Measurements from ENCODE around the gene NLGN1. TPM values are rescaled to one million over a fixed set of nuclear protein-coding genes. Genes with fewer than 3 reads are reported as not detected.

The NLGN1 gene
- total RNA-seq, 1 experiment from 2014 or later: not detected

GRCh38 chr3:173849489-173849888 is 451.9 kb downstream of the NLGN1 start:
- CTCF ChIA-PET: no interaction called here
- no TSS peak for BruUV-seq (replicated peaks)
- Mint-ChIP-seq H3K27me3 (ENCODE audit: insufficient read depth, unreplicated experiment) (peaks cover 5% of the 10 kb centered on the region), H3K27ac (ENCODE audit: low read depth, unreplicated experiment) (no peak overlapping the region), H3K9me3 (ENCODE audit: unreplicated experiment) (no peaks in the 10 kb centered on the region), H3K4me3 (ENCODE audit: unreplicated experiment) (no peak overlapping the region), H3K4me1 (ENCODE audit: insufficient read depth, unreplicated experiment) (no peaks in the 10 kb centered on the region), H3K36me3 (ENCODE audit: insufficient read depth, unreplicated experiment) (no peaks in the 10 kb centered on the region)
- intact Hi-C loops (cut with micrococcal nuclease): no loop called here
- DNase-seq (ENCODE audit: unreplicated experiment): no peak
- POLR2A ChIA-PET: no interaction called here
- TF ChIP-seq CTCF (IDR thresholded peaks at IDR 0.05; ENCODE audit: unreplicated experiment): no peak

GRCh38 chr3:173857154-173857553 is 459.6 kb downstream of the NLGN1 start:
- Mint-ChIP-seq H3K4me1 (ENCODE audit: insufficient read depth, unreplicated experiment) (no peaks in the 10 kb centered on the region), H3K27ac (ENCODE audit: low read depth, unreplicated experiment) (no peak overlapping the region), H3K9me3 (ENCODE audit: unreplicated experiment) (no peaks in the 10 kb centered on the region), H3K4me3 (ENCODE audit: unreplicated experiment) (no peak overlapping the region), H3K36me3 (ENCODE audit: insufficient read depth, unreplicated experiment) (no peaks in the 10 kb centered on the region), H3K27me3 (ENCODE audit: insufficient read depth, unreplicated experiment) (peaks cover 32% of the 10 kb centered on the region)
- ChIA-PET CTCF (no interaction called here), POLR2A (no interaction called here)
- no peak for TF ChIP-seq CTCF (IDR thresholded peaks at IDR 0.05; ENCODE audit: unreplicated experiment)
- DNase-seq (ENCODE audit: unreplicated experiment): no peak
- intact Hi-C loops (cut with micrococcal nuclease): no loop called here
- no TSS peak for BruUV-seq (replicated peaks)

- no peak overlapping the region for H3K27ac Mint-ChIP-seq (ENCODE audit: low read depth, unreplicated experiment)
- intact Hi-C loops (cut with micrococcal nuclease): no loop called here
- H3K27me3 Mint-ChIP-seq (ENCODE audit: insufficient read depth, unreplicated experiment): peaks cover 16% of the 10 kb centered on the region
- no peak for TF ChIP-seq CTCF (IDR thresholded peaks at IDR 0.05; ENCODE audit: unreplicated experiment)
- no peak for DNase-seq (ENCODE audit: unreplicated experiment)
- H3K9me3 Mint-ChIP-seq (ENCODE audit: unreplicated experiment): no peaks in the 10 kb centered on the region
- H3K4me1 Mint-ChIP-seq (ENCODE audit: insufficient read depth, unreplicated experiment): no peaks in the 10 kb centered on the region
- ChIA-PET CTCF (interaction anchor here (0.6 to 1.0 kb wide), 2 partner anchors 15 to 1143 kb away, joined by 3 read pairs; no protein-coding TSS in a partner anchor), POLR2A (interaction anchor here (0.6 kb wide), 2 partner anchors 9 to 288 kb away, joined by 3 to 4 read pairs; no protein-coding TSS in a partner anchor)
- H3K4me3 Mint-ChIP-seq (ENCODE audit: unreplicated experiment): no peak overlapping the region
- no peaks in the 10 kb centered on the region for H3K36me3 Mint-ChIP-seq (ENCODE audit: insufficient read depth, unreplicated experiment)
- BruUV-seq (replicated peaks): no TSS peak
These were observed 465.2 kb downstream of the NLGN1 start for GRCh38 chr3:173862701-173863100.

GRCh38 chr3:173863551-173863950 is 466.0 kb downstream of the NLGN1 start:
- H3K27ac Mint-ChIP-seq (ENCODE audit: low read depth, unreplicated experiment): no peak overlapping the region

More at GRCh38 chr3:173863551-173863950, 466.0 kb downstream of the NLGN1 start:
- intact Hi-C loops (cut with micrococcal nuclease): no loop called here
- no peaks in the 10 kb centered on the region for H3K36me3 Mint-ChIP-seq (ENCODE audit: insufficient read depth, unreplicated experiment)
- no TSS peak for BruUV-seq (replicated peaks)
- H3K4me1 Mint-ChIP-seq (ENCODE audit: insufficient read depth, unreplicated experiment): no peaks in the 10 kb centered on the region
- no peak for TF ChIP-seq CTCF (IDR thresholded peaks at IDR 0.05; ENCODE audit: unreplicated experiment)
- DNase-seq (ENCODE audit: unreplicated experiment): no peak
- peaks cover 15% of the 10 kb centered on the region for H3K27me3 Mint-ChIP-seq (ENCODE audit: insufficient read depth, unreplicated experiment)
- ChIA-PET POLR2A (interaction anchor here (0.6 kb wide), 1 partner anchor 288 kb away, joined by 4 read pairs; no protein-coding TSS in a partner anchor), CTCF (interaction anchor here (0.6 kb wide), 2 partner anchors 30 to 770 kb away, joined by 3 to 5 read pairs; no protein-coding TSS in a partner anchor)
- H3K9me3 Mint-ChIP-seq (ENCODE audit: unreplicated experiment): no peaks in the 10 kb centered on the region
- H3K4me3 Mint-ChIP-seq (ENCODE audit: unreplicated experiment): no peak overlapping the region

Measured in MCF 10A (cell line).